HG03520 (cell line): ENCODE data around the gene ZNF486.
"Not testable (repeated sequence)": the region's sequence is repeated elsewhere in the genome, so short reads cannot be mapped to it uniquely, and the experiment has no call there.

ENCODE experiments used
- ATAC-seq: cut with Tn5 transposase; IDR thresholded peaks from one replicate; pipeline ENCODE4 v1.9.1; 2021; ENCODE audit warnings: mild to moderate bottlenecking, moderate library complexity; ENCODE audit not compliant: unreplicated experiment

ZNF486 gene

DNA sequence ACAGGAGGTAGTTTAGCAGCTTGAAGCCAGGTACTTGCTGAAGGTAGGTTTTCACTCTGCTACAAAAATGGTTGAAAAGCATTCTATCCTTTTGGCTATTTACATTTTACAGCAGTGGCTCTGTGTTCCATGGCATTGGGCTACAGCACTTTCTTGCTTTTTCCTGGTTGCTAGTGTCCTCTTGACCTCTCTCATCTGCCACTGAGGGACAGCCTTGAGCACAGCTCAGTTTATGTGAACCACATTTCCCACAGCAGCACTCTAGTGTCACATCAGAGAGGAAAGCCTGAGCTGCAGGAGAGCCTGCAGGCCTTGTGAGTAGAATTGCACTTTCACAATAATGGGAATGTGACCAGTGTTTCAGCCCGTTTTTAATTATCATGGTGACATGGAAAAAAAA is 54.6 kb downstream of the ZNF486 start:
- not testable (repeated sequence) for ATAC-seq

DNA sequence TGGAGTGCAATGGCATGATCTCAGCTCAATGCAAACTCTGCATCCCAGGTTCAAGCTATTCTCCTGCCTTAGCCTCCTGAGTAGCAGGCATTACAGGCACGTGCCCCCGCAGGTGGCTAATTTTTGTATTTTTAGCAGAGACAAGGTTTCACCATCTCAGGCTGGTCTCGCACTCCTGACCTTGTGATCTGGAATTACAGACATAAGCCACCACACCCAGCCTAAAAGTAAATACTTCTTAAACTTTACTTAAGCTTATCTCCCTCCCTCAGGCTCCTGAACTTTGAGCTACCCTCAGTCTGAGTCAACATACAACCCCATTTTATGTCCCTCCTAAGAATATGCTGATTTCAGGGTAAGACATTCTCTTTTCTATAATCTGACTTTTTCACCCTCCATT is 66.1 kb downstream of the ZNF486 start:
- no peak for ATAC-seq

GRCh38 chr19:20235156-20235555 is 68.1 kb downstream of the ZNF486 start:
- no peak for ATAC-seq

GRCh38 chr19:20237773-20238623 is 71.0 kb downstream of the ZNF486 start:
- no peak for ATAC-seq

GRCh38 chr19:20243629-20244028 is 76.6 kb downstream of the ZNF486 start:
- ATAC-seq = no peak

DNA sequence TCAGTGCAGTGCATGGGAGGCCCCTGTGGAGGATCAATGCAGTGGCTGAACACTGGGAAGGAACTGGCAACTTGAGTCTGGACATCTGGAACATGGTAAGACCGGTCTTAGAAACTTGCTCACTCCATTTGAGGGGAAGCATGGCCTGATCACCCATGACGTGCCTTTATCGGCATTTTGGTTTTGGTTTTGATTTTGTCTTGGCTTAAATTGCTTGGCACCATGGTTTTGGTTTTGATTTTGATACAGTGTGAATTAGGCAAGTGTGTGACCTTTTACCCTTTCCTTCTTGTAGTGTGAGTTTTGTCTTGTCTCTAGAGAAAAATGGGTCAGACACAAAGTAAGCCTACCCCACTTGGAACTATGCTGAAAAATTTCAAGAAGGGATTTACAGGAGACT is 77.3 kb downstream of the ZNF486 start:
- no peak for ATAC-seq

GRCh38 chr19:20245309-20245708 is 78.3 kb downstream of the ZNF486 start:
- ATAC-seq = no peak

DNA sequence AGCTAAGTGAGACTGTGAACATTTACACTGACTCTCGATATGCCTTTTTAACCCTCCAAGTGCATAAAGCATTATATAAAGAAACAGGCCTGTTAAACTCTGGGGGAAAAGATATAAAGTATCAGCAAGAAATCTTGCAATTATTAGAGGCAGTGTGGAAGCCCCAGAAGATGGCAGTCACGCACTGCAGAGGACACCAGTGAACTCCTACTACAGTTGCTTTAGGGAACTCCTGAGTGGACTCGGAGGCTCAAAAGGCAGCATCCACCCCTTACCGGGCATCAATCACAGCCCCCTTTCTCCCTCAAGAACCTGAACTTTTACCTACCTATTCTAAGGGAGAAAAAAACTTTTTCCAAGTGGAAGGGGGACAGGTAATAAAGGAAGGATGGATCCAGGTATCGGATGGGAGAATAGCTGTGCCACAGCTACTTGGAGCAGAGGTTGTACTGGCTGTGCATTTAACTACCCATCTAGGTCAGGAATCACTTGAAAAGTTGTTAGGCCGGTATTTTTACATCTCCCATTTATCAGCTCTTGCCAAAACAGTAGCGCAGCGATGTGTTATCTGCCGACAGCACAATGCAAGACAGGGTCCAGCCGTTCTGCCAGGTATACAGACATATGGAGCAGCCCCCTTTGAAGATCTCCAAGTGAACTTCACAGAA is 80.1 kb downstream of the ZNF486 start:
- ATAC-seq = no peak

GRCh38 chr19:20248258-20248657 is 81.2 kb downstream of the ZNF486 start:
- ATAC-seq = not testable (repeated sequence)
